GM12873 (cell line): ENCODE data around the gene TRIM48.
"Not testable (repeated sequence)": the region's sequence is repeated elsewhere in the genome, so short reads cannot be mapped to it uniquely, and the experiment has no call there.

Source experiments
- CTCF ChIP-seq: IDR thresholded peaks from 2 replicates; pipeline ENCODE4 v1.5.1; 2012; ENCODE audit warnings: low read depth, mild to moderate bottlenecking, moderate library complexity, low read length, control low read depth; ENCODE audit not compliant: insufficient read depth; ENCODE audit errors: missing control alignments

TRIM48 gene, protein sequence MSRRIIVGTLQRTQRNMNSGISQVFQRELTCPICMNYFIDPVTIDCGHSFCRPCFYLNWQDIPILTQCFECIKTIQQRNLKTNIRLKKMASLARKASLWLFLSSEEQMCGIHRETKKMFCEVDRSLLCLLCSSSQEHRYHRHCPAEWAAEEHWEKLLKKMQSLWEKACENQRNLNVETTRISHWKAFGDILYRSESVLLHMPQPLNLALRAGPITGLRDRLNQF

GRCh38 chr11:55261855-55262254 lies at the start of gene TRIM48:
TRIM48 (plus strand) TSS chr11:55262155; CDS start chr11:55262268, 113 bp downstream.
- not testable (repeated sequence) for TF ChIP-seq CTCF

- no peak for TF ChIP-seq CTCF
Observed at GRCh38 chr11:55263081-55263480, 1.1 kb downstream of the TRIM48 start.
